Left lung (tissue), 10 donors: ENCODE measurements around the gene ANKMY1. TPM values are rescaled to one million over a fixed set of nuclear protein-coding genes. Genes with fewer than 3 reads are reported as not detected.

Experiments
- ATAC-seq: fragments of 200-7000 bp; cut with Tn5 transposase; one replicate; pipeline ENCODE4 v1.9.1; 2020; ENCODE audit warnings: moderate library complexity
- DNase-seq, 4 donors: peaks; one replicate each; pipeline ENCODE4 v3.0.0-alpha.2; 2013 to 2020
- H3K27ac ChIP-seq, 2 donors: fragments of 200-600 bp; sonication (generic) in 1 of 2; one replicate each; pipeline versions ENCODE4 v1.5.0 to v1.8.0; 2020 to 2021
- H3K27me3 ChIP-seq, 2 donors: fragments of 200-600 bp; sonication (generic) in 1 of 2; one replicate each; pipeline versions ENCODE4 v1.5.0 to v1.8.0; 2020 to 2021
- H3K36me3 ChIP-seq, 2 donors: fragments of 200-600 bp; sonication (generic) in 1 of 2; one replicate each; pipeline versions ENCODE4 v1.5.0 to v1.8.0; 2020 to 2021
- H3K4me1 ChIP-seq, 2 donors: fragments of 200-600 bp; one replicate each; pipeline ENCODE4 v1.8.0; 2021
- H3K4me3 ChIP-seq, 2 donors: fragments of 200-600 bp; sonication (generic) in 1 of 2; one replicate each; pipeline versions ENCODE4 v1.5.0 to v1.8.0; 2020 to 2021; ENCODE audit warnings: mild to moderate bottlenecking in 1 of 2
- H3K9me3 ChIP-seq, 2 donors: fragments of 200-600 bp; sonication (generic) in 1 of 2; one replicate each; pipeline versions ENCODE4 v1.5.0 to v1.8.0; 2020 to 2021
- intact Hi-C, 2 donors: fragments of 100-400 bp; cut with DNase I; formaldehyde crosslinking; loops; one replicate each; pipeline versions ENCODE4 v1.11.2 to v1.14.2; 2022
- polyA plus RNA-seq, 6 donors: library from polyadenylated mRNA; unstranded; fragments of 120-200 nt; gene quantifications; one replicate each; pipeline ENCODE4 v1.2.1, GENCODE V29; 2013; ENCODE audit not compliant: insufficient read length in 6 of 6
- total RNA-seq, 2 donors: library from RNA; stranded (reverse); fragmentation: NEBNext Ultra II Directional; extraction: Animal tissue kit (Norgen Biotek cat#: 25700); gene quantifications; one replicate each; pipeline ENCODE4 v1.2.1, GENCODE V29; 2021
- TF ChIP-seq, protein P1 (sequence below), 2 donors: fragments of 200-600 bp; sonication (generic) in 1 of 2; IDR thresholded peaks; one replicate each; pipeline versions ENCODE4 v1.5.0 to v1.8.0; 2021; ENCODE audit warnings: antibody characterized with exemption in 2 of 2
- donor health status: DM: no; HTN: yes; CAD: no.
- donor health status: DM: no; HTN: no; CAD: no.

The ANKMY1 gene
- total and polyA plus RNA-seq, 8 donors = 11.8 to 20.1 (median 15.1) TPM

DNA sequence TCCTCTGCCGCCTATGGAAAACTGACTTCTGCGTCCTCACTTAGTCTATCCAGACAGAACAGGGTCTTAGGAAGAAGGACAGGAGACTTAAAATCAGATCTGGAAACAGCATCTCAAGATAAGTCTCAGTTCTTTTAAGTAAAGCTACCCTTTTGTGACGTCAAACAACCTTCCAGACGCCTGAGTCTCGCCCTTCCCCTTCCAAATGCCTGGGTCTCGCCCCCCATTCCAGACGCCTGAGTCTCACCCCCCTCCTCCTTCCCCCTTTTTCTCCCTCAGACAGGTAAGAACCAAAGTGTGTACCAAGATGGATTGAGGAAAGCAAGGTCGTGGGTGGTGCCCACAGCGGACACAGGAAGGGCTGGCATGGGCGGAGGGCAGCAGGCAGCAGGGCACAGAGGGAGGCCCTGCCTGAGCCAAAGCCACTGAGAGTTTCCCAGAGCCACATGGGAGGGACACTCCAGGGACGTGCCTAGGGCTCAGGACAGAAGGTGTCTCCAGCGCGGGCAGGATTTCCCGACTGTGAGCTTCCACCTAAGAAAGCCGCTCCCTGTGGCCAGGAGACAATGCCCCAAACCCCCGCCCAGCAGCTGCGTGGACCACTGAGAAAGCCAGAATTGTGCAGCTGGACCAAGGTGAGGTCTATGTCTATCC is 51.3 kb downstream of the ANKMY1 start:
- Histone ChIP-seq H3K27ac (no peak overlapping the region), H3K4me3 (no peak overlapping the region), H3K4me1 (no peaks in the 10 kb centered on the region), H3K9me3 (no peaks in the 10 kb centered on the region), H3K36me3 (peaks cover 0 to 4% of the 10 kb centered on the region in 2 donors), H3K27me3 (no peaks in the 10 kb centered on the region)
- intact Hi-C loops = no loop called here
- ATAC-seq = no peak
- DNase-seq = peak in 1 of 4 donors; percentile 51
- TF ChIP-seq, protein P1, sequence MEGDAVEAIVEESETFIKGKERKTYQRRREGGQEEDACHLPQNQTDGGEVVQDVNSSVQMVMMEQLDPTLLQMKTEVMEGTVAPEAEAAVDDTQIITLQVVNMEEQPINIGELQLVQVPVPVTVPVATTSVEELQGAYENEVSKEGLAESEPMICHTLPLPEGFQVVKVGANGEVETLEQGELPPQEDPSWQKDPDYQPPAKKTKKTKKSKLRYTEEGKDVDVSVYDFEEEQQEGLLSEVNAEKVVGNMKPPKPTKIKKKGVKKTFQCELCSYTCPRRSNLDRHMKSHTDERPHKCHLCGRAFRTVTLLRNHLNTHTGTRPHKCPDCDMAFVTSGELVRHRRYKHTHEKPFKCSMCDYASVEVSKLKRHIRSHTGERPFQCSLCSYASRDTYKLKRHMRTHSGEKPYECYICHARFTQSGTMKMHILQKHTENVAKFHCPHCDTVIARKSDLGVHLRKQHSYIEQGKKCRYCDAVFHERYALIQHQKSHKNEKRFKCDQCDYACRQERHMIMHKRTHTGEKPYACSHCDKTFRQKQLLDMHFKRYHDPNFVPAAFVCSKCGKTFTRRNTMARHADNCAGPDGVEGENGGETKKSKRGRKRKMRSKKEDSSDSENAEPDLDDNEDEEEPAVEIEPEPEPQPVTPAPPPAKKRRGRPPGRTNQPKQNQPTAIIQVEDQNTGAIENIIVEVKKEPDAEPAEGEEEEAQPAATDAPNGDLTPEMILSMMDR (IDR thresholded peaks at IDR 0.05) = no peak

DNA sequence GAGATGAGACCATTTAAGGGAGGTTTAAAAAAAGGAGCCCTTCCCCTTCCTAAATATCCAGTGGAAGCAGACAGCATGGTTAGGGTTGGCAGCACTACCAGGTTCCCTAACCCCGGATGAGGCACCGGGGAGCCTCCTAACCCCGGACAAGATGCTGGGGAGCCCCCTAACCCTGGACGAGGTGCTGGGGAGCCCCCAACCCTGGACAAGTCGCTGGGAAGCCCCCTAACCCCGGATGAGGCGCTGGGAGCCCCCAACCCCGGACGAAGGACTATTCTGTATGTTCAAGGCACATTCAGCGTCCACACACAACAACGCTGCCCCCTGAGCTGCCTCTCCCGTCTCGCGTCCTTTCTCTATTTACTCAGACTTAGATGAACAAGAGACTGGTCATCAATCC is 51.9 kb downstream of the ANKMY1 start:
- no peaks in the 10 kb centered on the region for H3K27me3 ChIP-seq
- ATAC-seq (no peak), DNase-seq (peak in 1 of 4 donors; percentile 62)
- TF ChIP-seq, protein P1 (IDR thresholded peaks at IDR 0.05) = no peak
- no peaks in the 10 kb centered on the region for H3K4me1 ChIP-seq
- no peaks in the 10 kb centered on the region for H3K36me3 ChIP-seq
- H3K27ac ChIP-seq = no peak overlapping the region
- intact Hi-C loops = no loop called here
- H3K4me3 ChIP-seq = no peak overlapping the region
- no peaks in the 10 kb centered on the region for H3K9me3 ChIP-seq

DNA sequence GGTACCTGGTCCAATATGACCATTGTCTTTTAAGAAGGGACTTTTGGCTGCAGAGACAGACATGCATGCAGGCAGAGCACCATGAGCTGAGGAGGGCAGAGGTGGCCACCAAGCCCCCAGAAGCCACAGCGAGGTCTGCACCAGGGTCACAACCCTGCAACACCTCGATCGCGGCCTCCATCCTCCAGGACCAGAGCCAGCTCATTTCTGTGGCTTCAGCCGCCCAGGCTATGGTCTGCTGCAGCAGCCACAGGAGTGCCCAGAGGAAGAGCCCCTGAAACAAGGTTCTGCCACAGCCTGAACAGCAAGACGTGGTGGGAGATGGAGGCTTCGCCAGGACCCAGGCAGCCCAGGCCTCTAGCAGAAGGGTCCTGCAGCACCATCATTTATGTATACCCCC is 53.9 kb downstream of the ANKMY1 start:
- DNase-seq = peak in 1 of 4 donors; percentile 48
- intact Hi-C loops = no loop called here
- TF ChIP-seq, protein P1 (IDR thresholded peaks at IDR 0.05) = no peak

DNA sequence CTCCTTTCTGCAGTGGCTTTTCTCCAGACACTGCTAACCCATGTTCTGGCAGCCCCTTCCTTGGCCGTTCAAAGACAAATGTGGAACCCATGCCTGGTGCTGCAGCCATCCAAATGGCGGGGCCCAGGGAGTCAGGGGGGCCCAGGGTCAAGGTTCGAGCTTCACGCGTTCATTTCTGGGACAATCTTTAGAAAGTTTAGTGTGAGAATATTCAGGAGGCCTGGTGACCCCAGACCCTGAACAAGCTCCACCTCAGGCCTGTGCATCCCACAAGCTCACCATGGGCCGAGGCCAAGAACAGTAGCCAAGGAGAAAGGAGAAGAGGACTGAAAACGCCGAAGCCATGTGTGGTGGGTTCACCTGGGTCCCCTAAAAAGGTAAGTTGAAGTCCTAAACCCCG is 54.4 kb downstream of the ANKMY1 start:
- H3K36me3 ChIP-seq = peaks cover 0 to 19% of the 10 kb centered on the region in 2 donors
- intact Hi-C loops = no loop called here

More for the DNA sequence above, 53.9 kb downstream of the ANKMY1 start:
- no peak overlapping the region for H3K27ac ChIP-seq
- peaks cover 0 to 14% of the 10 kb centered on the region in 2 donors for H3K36me3 ChIP-seq
- no peak overlapping the region for H3K4me3 ChIP-seq
- H3K4me1 ChIP-seq = no peaks in the 10 kb centered on the region
- H3K9me3 ChIP-seq = no peaks in the 10 kb centered on the region
- ATAC-seq = no peak
- H3K27me3 ChIP-seq = no peaks in the 10 kb centered on the region

DNA sequence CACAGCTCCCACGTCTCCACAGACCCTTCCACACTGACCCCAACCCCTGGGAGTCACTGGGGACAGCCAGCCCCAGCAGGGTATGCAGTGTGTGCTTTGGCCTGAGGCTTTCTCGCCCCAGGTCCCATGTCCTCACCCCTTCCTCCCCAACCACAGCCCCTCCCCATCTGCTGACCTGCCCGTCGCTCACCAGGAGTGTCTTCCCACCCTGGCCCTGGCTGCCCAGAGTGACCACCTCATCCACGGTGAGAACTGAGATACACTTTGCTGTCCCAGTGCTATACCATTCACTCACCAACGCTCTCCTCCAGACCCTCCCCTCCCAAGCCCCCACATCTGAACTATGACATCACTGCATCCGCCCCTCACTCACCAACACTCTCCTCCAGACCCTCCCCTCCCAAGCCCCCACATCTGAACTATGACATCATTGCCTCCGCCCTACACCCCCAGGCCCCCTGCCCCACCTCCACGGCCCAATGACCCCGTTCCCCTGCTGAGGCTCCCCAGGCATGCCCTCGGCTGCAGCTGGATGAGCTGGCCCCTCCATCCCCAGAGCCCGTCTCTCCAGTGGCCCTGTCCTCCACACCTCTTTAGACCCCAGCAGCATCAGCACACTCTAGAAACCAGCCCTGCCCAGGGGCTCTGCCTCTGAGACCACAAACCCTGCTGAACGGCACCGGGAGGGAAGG is 55.2 kb downstream of the ANKMY1 start:
- no peak for ATAC-seq

More for the DNA sequence above, 54.4 kb downstream of the ANKMY1 start:
- TF ChIP-seq, protein P1 (IDR thresholded peaks at IDR 0.05) = no peak
- no peak overlapping the region for H3K27ac ChIP-seq
- no peaks in the 10 kb centered on the region for H3K9me3 ChIP-seq
- ATAC-seq (no peak), DNase-seq (peak in 1 of 4 donors; percentile 31)
- no peaks in the 10 kb centered on the region for H3K27me3 ChIP-seq
- no peaks in the 10 kb centered on the region for H3K4me1 ChIP-seq
- H3K4me3 ChIP-seq = no peak overlapping the region

More for the DNA sequence above, 55.2 kb downstream of the ANKMY1 start:
- intact Hi-C loops = no loop called here
- Histone ChIP-seq H3K9me3 (no peaks in the 10 kb centered on the region), H3K27ac (no peak overlapping the region), H3K27me3 (no peaks in the 10 kb centered on the region), H3K4me1 (no peaks in the 10 kb centered on the region), H3K4me3 (no peak overlapping the region), H3K36me3 (peaks cover 0 to 22% of the 10 kb centered on the region in 2 donors)
- TF ChIP-seq, protein P1 (IDR thresholded peaks at IDR 0.05) = no peak
- DNase-seq = peak in 1 of 4 donors; percentile 72
